ENCODE results near the gene PLEKHG7.

PLEKHG7 gene

DNA sequence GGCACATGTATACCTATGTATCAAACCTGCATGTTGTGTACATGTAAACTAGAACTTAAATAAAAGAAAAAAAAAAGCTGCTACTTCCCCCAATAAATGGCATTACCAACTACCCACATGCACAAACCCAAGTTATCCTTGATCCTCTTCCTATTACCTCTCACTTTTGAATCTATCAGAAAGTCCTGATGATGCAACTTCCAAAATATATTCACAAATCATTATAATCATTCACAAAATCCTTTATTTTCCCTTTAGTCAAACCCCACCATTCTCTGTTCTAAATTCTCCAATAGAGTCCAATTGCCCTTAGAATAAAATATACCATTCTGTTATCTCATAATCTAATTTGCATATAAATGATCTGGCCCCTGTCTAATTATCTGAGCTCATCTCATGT is 92.0 kb downstream of the PLEKHG7 start:
- ChIA-PET POLR2A (no interaction called here), CTCF (no interaction called here)
- TF ChIP-seq SUZ12 (IDR thresholded peaks at IDR 0.05), result no peak
- DNase-seq (ENCODE audit: extremely low spot score), result no peak

DNA sequence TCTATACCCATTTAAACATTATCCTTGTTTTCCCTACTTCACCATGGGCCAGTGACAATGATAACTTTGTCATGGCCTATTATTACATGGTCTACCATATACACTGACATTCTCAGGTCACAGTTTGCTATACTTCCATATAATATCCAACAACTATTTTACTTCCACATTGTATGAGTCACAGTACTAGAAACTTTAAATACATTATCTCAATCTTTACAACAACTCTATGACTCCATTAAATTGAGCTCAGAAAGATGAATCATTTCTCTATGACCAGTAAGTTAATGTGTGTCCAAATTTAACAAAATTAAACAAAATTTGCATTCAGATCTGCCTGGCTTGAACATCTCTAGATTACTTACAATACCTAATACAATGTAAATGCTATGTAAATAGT is 93.9 kb downstream of the PLEKHG7 start:
- POLR2A ChIA-PET, result no interaction called here

DNA sequence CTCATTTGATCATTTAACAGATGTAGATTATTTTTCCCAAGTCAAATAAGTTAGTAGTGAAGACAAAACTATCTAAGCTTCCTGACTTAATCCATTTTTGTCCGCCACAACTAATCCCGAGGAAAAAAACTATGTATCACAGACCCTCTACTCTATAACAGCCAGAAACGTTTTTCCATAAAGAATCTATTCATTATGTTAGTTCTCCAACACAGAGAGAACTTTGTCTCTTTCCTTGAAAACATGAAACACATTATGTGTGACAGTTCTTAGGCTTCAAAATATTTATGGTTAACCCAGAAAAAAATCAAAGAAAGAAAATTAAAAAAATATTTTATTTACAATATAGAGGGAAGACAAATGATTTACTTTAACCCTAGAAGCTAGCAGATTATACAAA is 100.1 kb downstream of the PLEKHG7 start:
- no peak for DNase-seq (ENCODE audit: extremely low spot score)
- TF ChIP-seq L3MBTL2 (conservative IDR thresholded peaks at IDR 0.05) (no peak), SP1 (IDR thresholded peaks at IDR 0.05) (no peak), FOXA1 (IDR thresholded peaks at IDR 0.05) (no peak), NFRKB (IDR thresholded peaks at IDR 0.05) (no peak), FOXK2 (IDR thresholded peaks at IDR 0.05) (no peak), LEF1 (IDR thresholded peaks at IDR 0.05; ENCODE audit: borderline replicate concordance) (no peak), ARNT (IDR thresholded peaks at IDR 0.05) (no peak), BHLHE40 (IDR thresholded peaks at IDR 0.05; ENCODE audit: borderline replicate concordance) (no peak), SUZ12 (IDR thresholded peaks at IDR 0.05) (no peak), TARDBP (IDR thresholded peaks at IDR 0.05) (no peak), ELF4 (IDR thresholded peaks at IDR 0.05) (no peak)
- ChIA-PET CTCF (no interaction called here), POLR2A (no interaction called here)

More for the DNA sequence above, 93.9 kb downstream of the PLEKHG7 start:
- DNase-seq (ENCODE audit: extremely low spot score), result no peak
- CTCF ChIA-PET, result interaction anchor here (0.6 kb wide), 1 partner anchor 29 kb away, joined by 3 read pairs; no protein-coding TSS in a partner anchor
- TF ChIP-seq ELF4 (IDR thresholded peaks at IDR 0.05) (no peak), SP1 (IDR thresholded peaks at IDR 0.05) (no peak), SUZ12 (IDR thresholded peaks at IDR 0.05) (no peak), ARNT (IDR thresholded peaks at IDR 0.05) (no peak), L3MBTL2 (conservative IDR thresholded peaks at IDR 0.05) (no peak), CTBP1 (IDR thresholded peaks at IDR 0.05; ENCODE audit: borderline replicate concordance) (no peak), ZNF384 (IDR thresholded peaks at IDR 0.05) (no peak), NFRKB (IDR thresholded peaks at IDR 0.05) (no peak), BHLHE40 (IDR thresholded peaks at IDR 0.05; ENCODE audit: borderline replicate concordance) (no peak), TARDBP (IDR thresholded peaks at IDR 0.05) (no peak)
- TF ChIP-seq, protein P1, sequence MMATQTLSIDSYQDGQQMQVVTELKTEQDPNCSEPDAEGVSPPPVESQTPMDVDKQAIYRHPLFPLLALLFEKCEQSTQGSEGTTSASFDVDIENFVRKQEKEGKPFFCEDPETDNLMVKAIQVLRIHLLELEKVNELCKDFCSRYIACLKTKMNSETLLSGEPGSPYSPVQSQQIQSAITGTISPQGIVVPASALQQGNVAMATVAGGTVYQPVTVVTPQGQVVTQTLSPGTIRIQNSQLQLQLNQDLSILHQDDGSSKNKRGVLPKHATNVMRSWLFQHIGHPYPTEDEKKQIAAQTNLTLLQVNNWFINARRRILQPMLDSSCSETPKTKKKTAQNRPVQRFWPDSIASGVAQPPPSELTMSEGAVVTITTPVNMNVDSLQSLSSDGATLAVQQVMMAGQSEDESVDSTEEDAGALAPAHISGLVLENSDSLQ (IDR thresholded peaks at IDR 0.05), result no peak

DNA sequence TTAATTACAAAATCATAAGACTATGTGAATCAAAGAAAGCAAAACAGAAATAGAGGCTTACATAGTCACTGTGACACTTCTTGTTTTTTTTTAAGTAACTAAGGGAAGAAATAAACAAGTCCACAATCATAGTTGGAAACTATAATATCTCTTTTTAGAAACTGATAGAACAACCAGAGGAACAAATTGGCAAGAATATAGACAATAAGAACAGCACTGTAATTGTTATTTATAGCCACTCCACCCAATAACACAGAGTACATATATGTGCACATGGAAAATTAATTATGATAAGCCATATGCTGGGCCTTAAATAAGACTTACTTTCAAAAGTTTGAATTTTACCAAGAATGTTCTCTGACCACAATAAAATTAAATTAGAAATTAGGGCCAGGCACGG is 101.1 kb downstream of the PLEKHG7 start:
- TF ChIP-seq TARDBP (IDR thresholded peaks at IDR 0.05), result no peak
- no peak for TF ChIP-seq HDGF (IDR thresholded peaks at IDR 0.05; ENCODE audit: borderline replicate concordance)
- TF ChIP-seq BHLHE40 (IDR thresholded peaks at IDR 0.05; ENCODE audit: borderline replicate concordance), result no peak
- TF ChIP-seq NFRKB (IDR thresholded peaks at IDR 0.05), result no peak
- no peak for TF ChIP-seq ELF4 (IDR thresholded peaks at IDR 0.05)
- TF ChIP-seq ZNF384 (IDR thresholded peaks at IDR 0.05), result no peak
- TF ChIP-seq CTBP1 (IDR thresholded peaks at IDR 0.05; ENCODE audit: borderline replicate concordance), result no peak
- no peak for TF ChIP-seq FOXA1 (IDR thresholded peaks at IDR 0.05)
- no peak for TF ChIP-seq FOXM1 (IDR thresholded peaks at IDR 0.05; ENCODE audit: borderline replicate concordance)
- no peak for TF ChIP-seq ARNT (IDR thresholded peaks at IDR 0.05)
- TF ChIP-seq SP1 (IDR thresholded peaks at IDR 0.05), result no peak
- no peak for TF ChIP-seq L3MBTL2 (conservative IDR thresholded peaks at IDR 0.05)
- no peak for TF ChIP-seq FOXK2 (IDR thresholded peaks at IDR 0.05)
- TF ChIP-seq SUZ12 (IDR thresholded peaks at IDR 0.05), result no peak
- no peak for TF ChIP-seq LEF1 (IDR thresholded peaks at IDR 0.05; ENCODE audit: borderline replicate concordance)
- TF ChIP-seq, protein P1 (IDR thresholded peaks at IDR 0.05), result no peak
- ChIA-PET CTCF (no interaction called here), POLR2A (no interaction called here)

DNA sequence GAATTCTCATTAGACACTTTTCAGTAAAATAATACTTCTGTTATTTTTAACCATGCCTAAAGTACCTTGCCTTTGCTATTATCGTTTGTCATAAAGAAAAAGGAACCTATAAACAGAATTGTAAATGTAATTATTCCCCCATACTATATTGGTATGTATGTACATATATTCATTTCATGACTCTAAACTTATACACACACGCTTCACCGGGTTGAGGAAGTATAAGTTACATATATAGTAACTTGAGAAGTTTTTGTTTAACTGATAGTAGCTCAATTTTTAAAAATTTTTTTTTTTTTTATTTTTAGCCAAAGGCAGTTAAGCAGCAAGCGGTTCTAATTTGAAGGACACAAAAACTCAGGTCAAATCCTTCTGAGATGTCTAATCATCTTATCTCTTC is 107.6 kb downstream of the PLEKHG7 start:
- TF ChIP-seq TARDBP (IDR thresholded peaks at IDR 0.05) (no peak), ELF4 (IDR thresholded peaks at IDR 0.05) (no peak), CTBP1 (IDR thresholded peaks at IDR 0.05; ENCODE audit: borderline replicate concordance) (no peak), ARNT (IDR thresholded peaks at IDR 0.05) (no peak), SUZ12 (IDR thresholded peaks at IDR 0.05) (no peak), LEF1 (IDR thresholded peaks at IDR 0.05; ENCODE audit: borderline replicate concordance) (no peak)
- TF ChIP-seq, protein P1 (IDR thresholded peaks at IDR 0.05), result no peak
- ChIA-PET CTCF (no interaction called here), POLR2A (no interaction called here)
- DNase-seq (ENCODE audit: extremely low spot score), result no peak

More for the DNA sequence above, 101.1 kb downstream of the PLEKHG7 start:
- DNase-seq (ENCODE audit: extremely low spot score), result no peak

DNA sequence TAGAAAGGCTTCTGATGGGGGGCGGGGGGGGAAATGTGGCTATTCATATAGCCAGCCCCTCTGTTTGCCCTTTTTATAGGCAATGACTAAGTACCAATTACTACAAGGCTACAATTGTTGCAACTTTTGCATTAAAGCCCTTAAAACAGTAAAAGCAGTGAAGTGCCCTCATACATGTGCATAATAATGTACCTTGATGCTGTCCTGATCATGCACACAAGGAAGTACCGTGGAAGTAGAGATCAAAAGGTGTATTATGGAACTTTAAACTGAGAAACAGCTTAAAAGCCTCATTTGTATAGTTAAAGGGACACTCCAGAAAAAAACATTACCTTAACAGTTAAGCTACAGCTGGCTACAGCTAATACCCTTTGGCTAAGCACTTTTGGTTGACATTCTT is 111.8 kb downstream of the PLEKHG7 start:
- ChIA-PET POLR2A (no interaction called here), CTCF (no interaction called here)
- no peak for DNase-seq (ENCODE audit: extremely low spot score)
- TF ChIP-seq NFRKB (IDR thresholded peaks at IDR 0.05) (no peak), FOXK2 (IDR thresholded peaks at IDR 0.05) (no peak), CTBP1 (IDR thresholded peaks at IDR 0.05; ENCODE audit: borderline replicate concordance) (no peak), FOXM1 (IDR thresholded peaks at IDR 0.05; ENCODE audit: borderline replicate concordance) (no peak), ZNF384 (IDR thresholded peaks at IDR 0.05) (no peak), SP1 (IDR thresholded peaks at IDR 0.05) (no peak), BHLHE40 (IDR thresholded peaks at IDR 0.05; ENCODE audit: borderline replicate concordance) (no peak), SUZ12 (IDR thresholded peaks at IDR 0.05) (no peak), TARDBP (IDR thresholded peaks at IDR 0.05) (no peak), LEF1 (IDR thresholded peaks at IDR 0.05; ENCODE audit: borderline replicate concordance) (no peak)
- TF ChIP-seq, protein P1 (IDR thresholded peaks at IDR 0.05), result no peak
